Stimulated activated CD8-positive, alpha-beta memory T cell treated with anti-CD3 and anti-CD28 coated beads, Interleukin-12 subunit alpha, Interleukin-12 subunit beta, amount 100 ng/mL, for 24 hours (primary cell): ENCODE measurements around the gene TDRD9.
"Not testable (repeated sequence)": the region's sequence is repeated elsewhere in the genome, so short reads cannot be mapped to it uniquely, and the experiment has no call there.

Source experiments
- DNase-seq: peaks from one replicate; pipeline ENCODE4 v3.0.0-alpha.2; 2020; ENCODE audit errors: extremely low read depth

The TDRD9 gene

GRCh38 chr14:103920981-103921854 lies 7.0 kb upstream of the TDRD9 start:
- peak; percentile 84 for DNase-seq

- not testable (repeated sequence) for DNase-seq
Measured at GRCh38 chr14:103921855-103922200, 6.4 kb upstream of the TDRD9 start.

- DNase-seq = no peak
Measured at GRCh38 chr14:103923863-103924262, 4.4 kb upstream of the TDRD9 start.

GRCh38 chr14:103925316-103925715 lies 2.9 kb upstream of the TDRD9 start:
- no peak for DNase-seq

GRCh38 chr14:103927566-103927965 lies 690 bp upstream of the TDRD9 start:
- no peak for DNase-seq

GRCh38 chr14:103930051-103930604 lies 1.9 kb downstream of the TDRD9 start:
- DNase-seq = no peak

GRCh38 chr14:103931422-103931821 lies 3.2 kb downstream of the TDRD9 start:
- no peak for DNase-seq

GRCh38 chr14:103932791-103933490 lies 4.7 kb downstream of the TDRD9 start:
- DNase-seq = no peak

GRCh38 chr14:103935102-103935501 lies 6.8 kb downstream of the TDRD9 start:
- no peak for DNase-seq

GRCh38 chr14:103941462-103941861 lies 13.2 kb downstream of the TDRD9 start:
- no peak for DNase-seq

GRCh38 chr14:103941973-103942736 lies 13.9 kb downstream of the TDRD9 start, which contains the start of gene RD3L:
TSS of gene RD3L (minus strand) at chr14:103942529. CDS start at chr14:103941695, 834 bp downstream.
- no peak for DNase-seq

- no peak for DNase-seq
Measured at GRCh38 chr14:103943673-103944072, 15.4 kb downstream of the TDRD9 start.

GRCh38 chr14:103946975-103947374 lies 18.7 kb downstream of the TDRD9 start:
- DNase-seq = no peak

GRCh38 chr14:103948442-103948841 lies 20.2 kb downstream of the TDRD9 start:
- no peak for DNase-seq

GRCh38 chr14:103949131-103949790 lies 21.0 kb downstream of the TDRD9 start:
- no peak for DNase-seq

GRCh38 chr14:103960457-103961055 lies 32.3 kb downstream of the TDRD9 start:
- DNase-seq = no peak

GRCh38 chr14:103961928-103962578 lies 33.8 kb downstream of the TDRD9 start:
- DNase-seq = no peak

GRCh38 chr14:103966631-103967030 lies 38.4 kb downstream of the TDRD9 start:
- no peak for DNase-seq

- no peak for DNase-seq
Measured at GRCh38 chr14:103969961-103970360, 41.7 kb downstream of the TDRD9 start.

GRCh38 chr14:103973354-103973753 lies 45.1 kb downstream of the TDRD9 start:
- DNase-seq = no peak
